Measurements from ENCODE around the gene SUFU.

Gene SUFU

DNA sequence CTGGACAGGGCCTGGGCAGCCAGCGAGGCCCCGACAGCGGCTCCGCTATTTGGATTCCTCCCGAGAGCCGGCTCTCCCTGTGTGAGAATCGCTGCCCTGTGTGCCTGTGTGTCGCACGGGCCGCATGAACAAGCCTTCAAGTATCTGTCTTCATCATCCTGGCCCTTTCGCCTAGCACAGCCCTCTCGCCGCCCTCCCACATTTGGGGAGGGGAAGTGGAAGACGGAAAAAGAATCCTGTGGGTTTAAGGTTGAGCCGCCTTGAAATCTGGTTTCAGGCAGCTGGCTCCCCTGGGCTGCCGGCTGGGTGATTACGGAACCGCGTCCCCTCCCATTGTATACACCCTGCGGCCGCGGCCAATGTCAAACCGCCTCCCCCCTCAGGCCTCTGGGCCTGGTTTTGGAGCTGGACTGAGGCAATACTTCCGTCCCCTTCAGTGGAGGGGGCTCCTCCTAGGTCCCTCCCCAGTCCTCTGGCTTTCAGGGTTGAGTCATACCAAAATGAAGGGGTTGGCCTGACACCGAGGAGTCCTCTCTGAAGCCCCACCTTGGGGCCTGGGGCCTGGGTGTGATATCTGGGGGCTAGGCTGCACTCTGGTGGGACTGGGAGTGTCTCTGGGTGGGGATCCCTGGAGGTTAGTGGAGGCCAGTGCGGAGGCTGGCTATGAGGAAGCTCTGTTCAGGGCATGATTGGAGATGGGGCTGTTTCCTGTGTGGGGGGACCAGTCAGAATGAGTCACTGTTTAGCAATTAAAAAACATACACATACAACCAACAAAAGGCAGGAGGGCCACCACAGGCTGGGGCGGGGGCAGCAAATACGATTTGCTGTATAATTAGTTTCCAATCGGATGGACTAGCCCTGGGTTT lies 142.2 kb downstream of the SUFU start:
- TF ChIP-seq, protein P1, sequence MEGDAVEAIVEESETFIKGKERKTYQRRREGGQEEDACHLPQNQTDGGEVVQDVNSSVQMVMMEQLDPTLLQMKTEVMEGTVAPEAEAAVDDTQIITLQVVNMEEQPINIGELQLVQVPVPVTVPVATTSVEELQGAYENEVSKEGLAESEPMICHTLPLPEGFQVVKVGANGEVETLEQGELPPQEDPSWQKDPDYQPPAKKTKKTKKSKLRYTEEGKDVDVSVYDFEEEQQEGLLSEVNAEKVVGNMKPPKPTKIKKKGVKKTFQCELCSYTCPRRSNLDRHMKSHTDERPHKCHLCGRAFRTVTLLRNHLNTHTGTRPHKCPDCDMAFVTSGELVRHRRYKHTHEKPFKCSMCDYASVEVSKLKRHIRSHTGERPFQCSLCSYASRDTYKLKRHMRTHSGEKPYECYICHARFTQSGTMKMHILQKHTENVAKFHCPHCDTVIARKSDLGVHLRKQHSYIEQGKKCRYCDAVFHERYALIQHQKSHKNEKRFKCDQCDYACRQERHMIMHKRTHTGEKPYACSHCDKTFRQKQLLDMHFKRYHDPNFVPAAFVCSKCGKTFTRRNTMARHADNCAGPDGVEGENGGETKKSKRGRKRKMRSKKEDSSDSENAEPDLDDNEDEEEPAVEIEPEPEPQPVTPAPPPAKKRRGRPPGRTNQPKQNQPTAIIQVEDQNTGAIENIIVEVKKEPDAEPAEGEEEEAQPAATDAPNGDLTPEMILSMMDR (IDR thresholded peaks at IDR 0.05; ENCODE audit: low read depth, low read length), result no peak

DNA sequence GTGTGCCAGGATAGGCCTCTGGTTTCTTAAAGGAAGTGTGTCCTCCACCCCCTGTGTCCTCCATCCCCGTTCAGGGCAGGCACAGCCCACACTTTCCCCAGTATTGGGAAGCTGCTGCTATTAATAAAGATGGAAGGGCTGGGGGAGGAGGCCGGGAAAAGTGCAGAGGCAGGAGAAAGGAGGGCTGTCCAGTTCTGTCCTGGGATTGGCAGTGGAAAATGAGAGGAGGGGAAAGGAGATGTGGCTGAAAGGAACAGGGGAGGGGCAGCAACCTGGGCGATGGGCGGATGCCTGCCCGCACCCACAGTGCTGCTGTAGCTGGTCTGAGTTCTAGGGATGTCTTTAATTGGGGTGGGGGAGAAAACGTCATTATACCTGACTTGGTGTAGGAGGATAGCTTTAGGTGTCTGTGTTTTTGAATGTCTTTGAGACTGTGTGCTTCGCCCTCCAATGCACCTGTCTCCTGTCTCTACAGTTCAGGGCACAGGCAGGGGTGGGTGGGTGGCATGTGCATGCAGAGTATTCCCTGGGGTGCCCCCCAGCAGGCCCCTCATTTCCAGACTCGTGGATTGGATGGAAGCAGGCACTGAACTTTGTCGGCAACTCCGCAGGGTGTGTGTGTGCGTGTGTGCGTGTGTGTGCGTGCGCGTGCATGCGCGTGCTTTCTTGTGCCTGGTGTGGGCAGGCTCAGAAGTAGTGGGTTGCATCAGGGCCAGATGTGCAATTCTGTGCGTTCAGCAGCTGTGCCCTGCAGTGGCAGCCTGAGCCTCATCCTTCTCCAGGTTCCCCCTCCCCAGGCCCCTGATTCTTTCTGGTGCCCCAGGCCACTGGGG lies 143.1 kb downstream of the SUFU start:
- TF ChIP-seq, protein P1 (IDR thresholded peaks at IDR 0.05; ENCODE audit: low read depth, low read length), result no peak
- DNase-seq (ENCODE audit: low read depth, low spot score), result peak; percentile 37
- peak overlapping the region; percentile 85 for H3K4me3 ChIP-seq (ENCODE audit: low read depth, low read length)
- in situ Hi-C loops (cut with HindIII; ENCODE audit: low sequenced_read_pairs), result no loop called here

More for the DNA sequence above, 142.2 kb downstream of the SUFU start:
- peak overlapping the region; percentile 85 for H3K4me3 ChIP-seq (ENCODE audit: low read depth, low read length)
- in situ Hi-C loops (cut with HindIII; ENCODE audit: low sequenced_read_pairs), result no loop called here
- DNase-seq (ENCODE audit: low read depth, low spot score), result peak; percentile 94

DNA sequence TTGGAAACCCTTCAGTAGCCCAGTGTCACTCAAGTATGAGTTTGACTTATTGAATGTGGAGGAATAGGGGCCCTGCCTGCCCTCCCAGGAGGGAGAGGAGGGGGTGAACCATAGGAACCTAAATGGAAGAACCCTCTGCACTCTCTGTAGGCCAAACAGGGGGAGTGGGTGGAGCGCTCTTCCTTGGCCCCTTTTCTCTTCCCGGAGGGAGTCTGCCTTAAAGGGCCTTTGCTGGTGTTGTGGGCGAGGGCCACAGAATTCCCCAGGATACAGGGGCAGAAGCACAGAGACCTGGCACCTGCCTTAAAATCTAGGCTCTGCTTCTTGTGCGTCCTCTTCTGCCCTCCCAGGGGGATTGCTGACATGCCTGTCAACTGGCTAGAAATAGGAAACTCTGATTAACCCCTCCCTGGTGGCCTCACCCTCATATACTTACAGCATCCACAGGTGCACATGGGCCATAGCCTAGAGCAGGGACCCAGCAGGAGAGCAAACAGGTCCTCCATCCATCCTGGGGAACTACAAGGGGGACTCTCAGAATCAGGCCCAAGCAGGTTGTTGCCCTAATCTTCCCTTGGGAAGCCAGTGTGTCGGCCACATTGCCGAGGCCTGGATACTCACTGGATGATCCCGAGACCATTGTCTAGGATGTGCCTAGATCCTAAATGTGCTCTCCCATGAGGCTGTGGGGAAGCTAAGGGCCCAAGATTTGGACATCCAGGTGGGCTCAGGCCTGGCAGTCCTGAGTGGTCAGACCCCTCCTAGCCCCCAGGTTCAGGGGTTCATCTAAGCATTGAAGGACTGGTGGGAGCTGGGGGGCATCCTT lies 143.9 kb downstream of the SUFU start:
- DNase-seq (ENCODE audit: low read depth, low spot score), result no peak
- TF ChIP-seq, protein P1 (IDR thresholded peaks at IDR 0.05; ENCODE audit: low read depth, low read length), result no peak
- peak overlapping the region; percentile 85 for H3K4me3 ChIP-seq (ENCODE audit: low read depth, low read length)
- in situ Hi-C loops (cut with HindIII; ENCODE audit: low sequenced_read_pairs), result no loop called here

DNA sequence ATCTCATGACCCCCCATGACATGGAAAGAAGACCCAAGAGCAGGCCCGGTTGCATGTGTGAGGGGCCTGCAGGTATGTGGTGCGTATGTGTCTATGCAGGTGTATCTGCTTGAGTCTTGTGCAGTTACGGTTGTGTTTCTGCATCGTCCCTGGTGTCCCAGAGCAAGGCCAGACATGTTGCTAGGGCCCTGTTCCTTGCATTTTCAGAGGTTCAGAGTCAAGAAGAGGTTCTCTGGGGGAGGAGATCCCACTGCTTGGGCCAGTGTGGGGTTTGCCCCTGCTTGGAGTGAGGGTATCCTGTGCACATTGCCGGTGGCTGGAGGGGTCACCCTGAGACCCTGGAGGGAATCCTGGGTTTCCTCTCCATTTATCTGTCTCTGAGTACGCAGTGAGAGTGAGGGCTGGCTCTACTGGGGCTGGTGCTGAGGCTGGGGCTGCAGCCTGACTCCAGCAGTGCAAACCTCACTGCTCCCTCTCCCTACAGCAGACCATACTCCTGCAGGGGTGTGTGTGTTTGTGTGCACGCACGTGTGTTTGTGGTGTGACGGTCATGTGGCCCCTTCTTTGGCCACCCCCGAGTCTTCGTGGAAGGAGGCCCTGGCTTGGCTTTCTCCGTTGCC lies 144.6 kb downstream of the SUFU start:
- TF ChIP-seq, protein P1 (IDR thresholded peaks at IDR 0.05; ENCODE audit: low read depth, low read length), result no peak
- DNase-seq (ENCODE audit: low read depth, low spot score), result no peak
- in situ Hi-C loops (cut with HindIII; ENCODE audit: low sequenced_read_pairs), result no loop called here
- H3K4me3 ChIP-seq (ENCODE audit: low read depth, low read length), result no peak overlapping the region

DNA sequence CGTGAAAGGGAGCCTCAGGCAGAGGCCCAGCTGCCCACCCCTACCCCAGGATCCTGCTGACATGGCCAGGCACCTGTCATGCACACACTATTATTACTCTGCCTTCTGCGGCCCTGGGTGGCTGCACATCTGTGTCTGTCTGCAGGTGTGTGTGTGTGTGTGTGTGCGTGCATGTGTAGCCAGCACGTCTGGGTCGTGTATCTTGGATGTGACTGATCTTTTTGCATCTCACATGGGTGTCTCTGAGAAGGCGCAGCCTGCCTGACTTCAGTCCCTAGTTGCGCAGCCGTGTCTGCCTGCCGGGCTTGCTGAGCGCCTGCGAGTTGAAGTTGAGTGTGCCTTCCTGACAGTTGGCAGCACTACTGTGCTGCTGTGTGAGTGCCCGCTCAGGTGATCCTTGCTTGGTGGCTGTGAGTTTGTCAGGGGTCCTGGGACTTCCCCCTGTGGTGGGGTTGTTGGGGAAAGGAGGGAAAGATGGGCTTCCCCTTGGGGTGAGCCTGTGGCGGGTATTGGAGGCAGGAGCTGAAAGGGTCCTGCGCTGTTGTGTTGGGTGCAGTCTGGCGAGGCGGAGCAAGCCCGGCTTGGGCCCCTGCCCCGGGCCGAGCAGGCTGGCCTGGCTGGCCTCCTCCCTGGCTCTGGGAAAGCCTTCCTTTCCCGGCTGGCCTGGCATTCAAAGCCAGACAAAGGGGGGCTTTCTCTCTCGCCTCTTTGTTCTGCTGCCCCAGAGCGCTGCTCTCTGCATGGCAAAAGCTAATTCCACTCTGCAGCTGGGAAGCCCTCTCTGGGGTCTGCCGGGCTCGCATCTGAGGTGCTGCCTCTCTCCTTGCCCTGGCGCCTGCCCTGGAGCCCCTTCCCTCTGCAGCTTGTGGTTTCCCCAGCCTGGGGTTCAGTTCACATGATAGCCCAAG lies 145.4 kb downstream of the SUFU start:
- TF ChIP-seq, protein P1 (IDR thresholded peaks at IDR 0.05; ENCODE audit: low read depth, low read length), result no peak
- in situ Hi-C loops (cut with HindIII; ENCODE audit: low sequenced_read_pairs), result no loop called here
- H3K4me3 ChIP-seq (ENCODE audit: low read depth, low read length), result peak overlapping the region; percentile 5
- DNase-seq (ENCODE audit: low read depth, low spot score), result no peak

Measured in astrocyte of the spinal cord (primary cell).